DOHH2 (cell line): ENCODE results near the gene COX5A.

Experiments used
- CTCF ChIP-seq: fragments of 200-600 bp; sonication (generic); IDR thresholded peaks from one replicate; pipeline ENCODE4 v1.5.1; 2014; ENCODE audit warnings: antibody characterized with exemption, mild to moderate bottlenecking, low read depth, low read length; ENCODE audit not compliant: poor library complexity, severe bottlenecking
- EZH2phosphoT487 ChIP-seq: fragments of 200-600 bp; sonication (generic); IDR thresholded peaks from 2 replicates; pipeline ENCODE4 v1.6.1; 2017; ENCODE audit warnings: borderline replicate concordance, mild to moderate bottlenecking, antibody characterized with exemption, low read length, moderate library complexity, mixed read lengths

DNA sequence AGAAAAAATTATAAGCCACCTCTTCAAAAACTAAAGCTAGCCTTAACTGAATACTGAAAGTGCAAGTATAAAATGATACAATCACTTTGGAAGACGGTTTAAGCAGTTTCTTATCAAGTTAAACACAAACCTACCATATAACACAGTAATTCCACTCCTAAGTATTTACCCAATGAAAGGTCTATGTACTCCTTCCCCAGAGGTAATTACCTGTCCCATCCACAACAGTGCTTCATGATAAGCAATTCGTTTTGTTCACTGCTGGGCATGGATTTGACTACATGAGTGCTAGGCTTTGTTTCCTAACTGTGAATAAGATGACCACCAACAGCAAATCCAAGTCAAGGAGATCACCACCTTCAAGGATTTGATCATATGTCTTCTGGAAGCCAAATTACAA, 4.3 kb downstream of the COX5A start:
- TF ChIP-seq CTCF = no peak
- no peak for TF ChIP-seq EZH2phosphoT487
